K562 (cell line): ENCODE measurements around the gene ULBP2. TPM values are rescaled to one million over a fixed set of nuclear protein-coding genes. Genes with fewer than 3 reads are reported as not detected.
A peak's percentile ranks its signal among the peaks of the same experiment; 100 is the strongest.

ENCODE experiments used
- CBX1 ChIP-seq: sonication (generic); IDR thresholded peaks from 2 replicates; pipeline ENCODE4 v1.6.1; 2016; ENCODE audit warnings: antibody characterized with exemption, low read depth, mild to moderate bottlenecking
- CREB3L1 ChIP-seq: fragments of 450-650 bp; IDR thresholded peaks from 2 replicates; pipeline ENCODE4 v1.6.1; 2014; ENCODE audit warnings: low read depth, mild to moderate bottlenecking, moderate library complexity, borderline replicate concordance
- FOSL1 ChIP-seq: fragments of 200-800 bp; sonication (Bioruptor generic); conservative IDR thresholded peaks from 2 replicates; pipeline ENCODE4 v1.6.1; 2016; ENCODE audit warnings: missing genetic modification characterization, missing compliant biosample characterization
- GATAD2A ChIP-seq: fragments of 450-650 bp; IDR thresholded peaks from 2 replicates; pipeline ENCODE4 v1.6.1; 2017
- HMG20B ChIP-seq: fragments of 250-450 bp; sonication (Bioruptor Pico); IDR thresholded peaks from 2 replicates; pipeline ENCODE4 v1.5.0; 2021; ENCODE audit warnings: mild to moderate bottlenecking
- JUN ChIP-seq, 2 experiments: sonication (generic) in 1 of 2; formaldehyde crosslinking in 1 of 2; IDR thresholded peaks; 2 replicates each; pipeline versions ENCODE4 v1.6.1 to v1.8.0; 2012 to 2022; ENCODE audit warnings: borderline replicate concordance in 2 of 2, mild to moderate bottlenecking in 2 of 2, improper control_type of control experiment in 1 of 2, low read depth in 1 of 2, low read length in 1 of 2, missing genetic modification reagents in 1 of 2
- JUND ChIP-seq, 2 experiments: IDR thresholded peaks; 2 replicates in 1 of 2; 3 replicates in 1 of 2; pipeline ENCODE4 v1.6.1; 2011; ENCODE audit warnings: borderline replicate concordance in 2 of 2, low read depth in 2 of 2, low read length in 2 of 2, improper control_type of control experiment in 1 of 2, missing biosample characterization in 1 of 2, missing genetic modification characterization in 1 of 2, missing genetic modification reagents in 1 of 2
- NCOA2 ChIP-seq, 2 experiments: fragments of 450-650 bp; IDR thresholded peaks; 2 replicates each; pipeline ENCODE4 v1.6.1; 2018; ENCODE audit warnings: mild to moderate bottlenecking in 2 of 2, moderate library complexity in 1 of 2; ENCODE audit not compliant: partially characterized antibody in 2 of 2
- NR2C1 ChIP-seq, 2 experiments: fragments of 450-650 bp; IDR thresholded peaks; 2 replicates each; pipeline ENCODE4 v1.6.1; 2017; ENCODE audit warnings: mild to moderate bottlenecking in 2 of 2, antibody characterized with exemption in 1 of 2, inconsistent platforms in 1 of 2, missing compliant biosample characterization in 1 of 2, missing genetic modification characterization in 1 of 2
- PATZ1 ChIP-seq: fragments of 250-450 bp; sonication (Bioruptor Pico); IDR thresholded peaks from 2 replicates; pipeline ENCODE4 v1.5.0; 2020; ENCODE audit warnings: mild to moderate bottlenecking, borderline replicate concordance
- POLR2B ChIP-seq: fragments of 450-650 bp; IDR thresholded peaks from 2 replicates; pipeline ENCODE4 v1.6.1; 2018; ENCODE audit warnings: low read depth; ENCODE audit not compliant: partially characterized antibody
- SETDB1 ChIP-seq: IDR thresholded peaks from one replicate; pipeline ENCODE4 v1.6.1; 2012; ENCODE audit warnings: low read length, control low read depth, inconsistent platforms
- SRSF1 ChIP-seq: fragments of 200-400 bp; formaldehyde crosslinking; IDR thresholded peaks from 2 replicates; pipeline ENCODE4 v1.6.1; 2017; ENCODE audit warnings: mild to moderate bottlenecking, low read depth, low read length, moderate library complexity
- THAP12 ChIP-seq: fragments of 250-450 bp; sonication (Bioruptor Pico); IDR thresholded peaks from 2 replicates; pipeline ENCODE4 v1.9.0; 2021; ENCODE audit warnings: mild to moderate bottlenecking, inconsistent platforms
- TRIM25 ChIP-seq: fragments of 450-650 bp; IDR thresholded peaks from 2 replicates; pipeline ENCODE4 v1.7.0; 2016; ENCODE audit warnings: borderline replicate concordance
- ZNF175 ChIP-seq: fragments of 200-800 bp; sonication (Bioruptor generic); IDR thresholded peaks from 2 replicates; pipeline ENCODE4 v1.6.1; 2016; ENCODE audit warnings: low read depth, mild to moderate bottlenecking, missing genetic modification characterization, missing compliant biosample characterization
- ZNF408 ChIP-seq: fragments of 250-450 bp; sonication (Bioruptor Pico); IDR thresholded peaks from 2 replicates; pipeline ENCODE4 v1.4.0; 2020; ENCODE audit warnings: low read depth, mild to moderate bottlenecking, moderate library complexity
- polyA plus RNA-seq, 8 experiments: library from polyadenylated mRNA; depleted of rRNA in 4 of 8; stranded (reverse) in 5 of 8; unstranded in 3 of 8; fragments of >200 nt; fragmentation: Nextera tagmentation in 2 of 8; fragmentation: Illumina TruSeq in 1 of 8; extraction: Ambion mirVana in 2 of 8; extraction: Trizol in 1 of 8; gene quantifications; 2 replicates each; pipeline versions ENCODE4 v1.2.1 to v1.2.3, GENCODE V29; 2011 to 2014; ENCODE audit warnings: inconsistent platforms in 1 of 8, missing spikeins in 1 of 8
- total RNA-seq, 7 experiments: library from RNA; depleted of rRNA in 6 of 7; stranded (reverse); fragments of >200 nt in 6 of 7; fragmentation: Illumina TruSeq in 2 of 7; extraction: Trizol in 2 of 7; gene quantifications; 2 replicates each; pipeline versions ENCODE4 v1.2.1 to v1.2.3, GENCODE V29; 2011 to 2021; ENCODE audit warnings: low replicate concordance in 1 of 7

The ULBP2 gene
- total and polyA plus RNA-seq, 9 of the 15 experiments (the other 6 are each of a cell fraction or from before 2014, with no cell fraction given): 0.50 to 5.3 (median 1.2) TPM

GRCh38 chr6:149913085-149913484, 28.7 kb upstream of the ULBP2 start (continued):
- TF ChIP-seq NR2C1 (IDR thresholded peaks at IDR 0.05) (no peak), NR2C1 (tag; IDR thresholded peaks at IDR 0.05) (no peak), SRSF1 (no peak), HMG20B (CRISPR knock-in tag) (no peak), THAP12 (CRISPR knock-in tag) (no peak), SETDB1 (no peak), CBX1 (no peak), FOSL1 (tag) (peak; percentile 65), JUND (IDR thresholded peaks at IDR 0.05; ENCODE audit: borderline replicate concordance, low read depth, low read length) (peak; percentile 59; the same call in 1 of the 2 replicates), JUND (tag; IDR thresholded peaks at IDR 0.05; ENCODE audit: borderline replicate concordance, low read depth, low read length) (peak; percentile 20; the same call in 1 of the 3 replicates), PATZ1 (CRISPR knock-in tag) (no peak), POLR2B (no peak), CREB3L1 (no peak), NCOA2 (IDR thresholded peaks at IDR 0.05; ENCODE audit: partially characterized antibody in 2 of 2) (no peak), GATAD2A (no peak), JUN (IDR thresholded peaks at IDR 0.05; ENCODE audit: borderline replicate concordance, low read depth, low read length) (no peak), JUN (CRISPR knock-in tag; IDR thresholded peaks at IDR 0.05; ENCODE audit: borderline replicate concordance) (no peak), ZNF408 (no peak), TRIM25 (no peak), ZNF175 (CRISPR knock-in tag) (no peak)
